Neural cell (in vitro differentiated cells): ENCODE results near the gene SDSL. TPM values are rescaled to one million over a fixed set of nuclear protein-coding genes. Genes with fewer than 3 reads are reported as not detected.

ENCODE experiments used
- H2AFZ ChIP-seq: fragments of 200-600, 300-800 bp; sonication (generic), shearing (Covaris generic); 2 replicates; pipeline ENCODE4 v1.6.0; 2014; ENCODE audit warnings: low read depth, mild to moderate bottlenecking, antibody characterized with exemption, low read length, moderate library complexity
- H3F3A ChIP-seq: fragments of 200-600 bp; shearing (Covaris generic); 2 replicates; pipeline ENCODE4 v1.6.1; 2016; ENCODE audit warnings: mild to moderate bottlenecking, moderate library complexity, mixed read lengths, antibody characterized with exemption, low read length; ENCODE audit not compliant: insufficient read depth, poor library complexity, severe bottlenecking
- H3K27ac ChIP-seq: fragments of 200-600, 300-800 bp; sonication (generic), shearing (Covaris generic); 2 replicates; pipeline ENCODE4 v1.5.1; 2014; ENCODE audit warnings: mild to moderate bottlenecking, low read length, moderate library complexity
- H3K27me3 ChIP-seq: fragments of 300-800, 200-600 bp; sonication (generic), shearing (Covaris generic); 2 replicates; pipeline ENCODE4 v1.6.0; 2014; ENCODE audit warnings: mild to moderate bottlenecking, low read depth, low read length, moderate library complexity; ENCODE audit not compliant: insufficient read depth
- H3K36me3 ChIP-seq: fragments of 300-800, 200-600 bp; sonication (generic), shearing (Covaris generic); 2 replicates; pipeline ENCODE4 v1.5.1; 2014; ENCODE audit warnings: mild to moderate bottlenecking, antibody characterized with exemption, low read length, moderate library complexity; ENCODE audit not compliant: insufficient read depth
- H3K4me2 ChIP-seq: fragments of 300-800, 200-600 bp; sonication (generic), shearing (Covaris generic); 2 replicates; pipeline ENCODE4 v1.6.0; 2014; ENCODE audit warnings: mild to moderate bottlenecking, low read length
- H3K4me3 ChIP-seq: fragments of 300-800, 200-600 bp; sonication (generic), shearing (Covaris generic); 2 replicates; pipeline ENCODE4 v1.5.1; 2014; ENCODE audit warnings: mild to moderate bottlenecking, low read length, moderate library complexity
- H3K79me2 ChIP-seq: fragments of 200-600 bp; shearing (Covaris generic); replicated peaks from 2 replicates; pipeline ENCODE4 v1.6.0; 2014; ENCODE audit warnings: mild to moderate bottlenecking, low read length, moderate library complexity; ENCODE audit not compliant: insufficient read depth
- H3K9ac ChIP-seq: fragments of 300-800, 200-600 bp; sonication (generic), shearing (Covaris generic); 2 replicates; pipeline ENCODE4 v1.6.1; 2016; ENCODE audit warnings: mild to moderate bottlenecking, low read length, mixed read lengths
- H3K9me2 ChIP-seq: fragments of 200-600 bp; shearing (Covaris generic); 2 replicates; pipeline ENCODE4 v1.6.1; 2016; ENCODE audit warnings: mild to moderate bottlenecking, low read length, mixed read lengths; ENCODE audit not compliant: insufficient read depth
- H3K9me3 ChIP-seq: fragments of 200-600, 300-800 bp; sonication (generic), shearing (Covaris generic); 2 replicates; pipeline ENCODE4 v1.6.1; 2016; ENCODE audit warnings: mild to moderate bottlenecking, mixed run types, low read length, moderate library complexity, mixed read lengths
- H4K20me1 ChIP-seq: fragments of 200-600 bp; shearing (Covaris generic); 2 replicates; pipeline ENCODE4 v1.6.1; 2016; ENCODE audit warnings: mild to moderate bottlenecking, mixed run types; ENCODE audit not compliant: insufficient read depth
- EP300 ChIP-seq: fragments of 450-650 bp; conservative IDR thresholded peaks from 2 replicates; pipeline ENCODE4 v1.6.1; 2014; ENCODE audit warnings: antibody characterized with exemption, mild to moderate bottlenecking, moderate library complexity; ENCODE audit not compliant: poor library complexity, severe bottlenecking
- EZH2 ChIP-seq: fragments of 200-600, 300-800 bp; shearing (Covaris generic), sonication (generic); IDR thresholded peaks from 2 replicates; pipeline ENCODE4 v1.6.1; 2014; ENCODE audit warnings: antibody characterized with exemption, low read length, borderline replicate concordance, mild to moderate bottlenecking; ENCODE audit not compliant: insufficient read depth, poor library complexity, severe bottlenecking
- MXI1 ChIP-seq: fragments of 450-650 bp; conservative IDR thresholded peaks from 2 replicates; pipeline ENCODE4 v1.6.1; 2014; ENCODE audit warnings: antibody characterized with exemption, mild to moderate bottlenecking; ENCODE audit not compliant: poor library complexity, severe bottlenecking
- POLR2AphosphoS5 ChIP-seq: IDR thresholded peaks from 2 replicates; pipeline ENCODE4 v1.6.1; 2012
- RAD21 ChIP-seq: fragments of 450-650 bp; conservative IDR thresholded peaks from 2 replicates; pipeline ENCODE4 v1.6.1; 2014; ENCODE audit warnings: antibody characterized with exemption, mild to moderate bottlenecking, moderate library complexity
- SMC3 ChIP-seq: fragments of 450-650 bp; conservative IDR thresholded peaks from 2 replicates; pipeline ENCODE4 v1.6.1; 2014; ENCODE audit warnings: antibody characterized with exemption, mild to moderate bottlenecking, moderate library complexity; ENCODE audit not compliant: poor library complexity
- TAF1 ChIP-seq: IDR thresholded peaks from 2 replicates; pipeline ENCODE4 v1.6.1; 2012; ENCODE audit warnings: low read depth
- polyA plus RNA-seq: library from polyadenylated mRNA; depleted of rRNA; stranded (reverse); fragments of >200 nt; gene quantifications from 2 replicates; pipeline ENCODE4 v1.2.3, GENCODE V29; 2014
- TF ChIP-seq, protein P1 (sequence below): IDR thresholded peaks from 2 replicates; pipeline ENCODE4 v1.6.1; 2012; ENCODE audit warnings: borderline replicate concordance
- TF ChIP-seq, protein P2 (sequence below): fragments of 450-650 bp; IDR thresholded peaks from 2 replicates; pipeline ENCODE4 v1.5.1; 2014; ENCODE audit warnings: antibody characterized with exemption, mild to moderate bottlenecking, moderate library complexity; ENCODE audit not compliant: poor library complexity, severe bottlenecking

SDSL gene
- polyA plus RNA-seq, 1 donor from 2014 or later: 2.7 TPM

DNA sequence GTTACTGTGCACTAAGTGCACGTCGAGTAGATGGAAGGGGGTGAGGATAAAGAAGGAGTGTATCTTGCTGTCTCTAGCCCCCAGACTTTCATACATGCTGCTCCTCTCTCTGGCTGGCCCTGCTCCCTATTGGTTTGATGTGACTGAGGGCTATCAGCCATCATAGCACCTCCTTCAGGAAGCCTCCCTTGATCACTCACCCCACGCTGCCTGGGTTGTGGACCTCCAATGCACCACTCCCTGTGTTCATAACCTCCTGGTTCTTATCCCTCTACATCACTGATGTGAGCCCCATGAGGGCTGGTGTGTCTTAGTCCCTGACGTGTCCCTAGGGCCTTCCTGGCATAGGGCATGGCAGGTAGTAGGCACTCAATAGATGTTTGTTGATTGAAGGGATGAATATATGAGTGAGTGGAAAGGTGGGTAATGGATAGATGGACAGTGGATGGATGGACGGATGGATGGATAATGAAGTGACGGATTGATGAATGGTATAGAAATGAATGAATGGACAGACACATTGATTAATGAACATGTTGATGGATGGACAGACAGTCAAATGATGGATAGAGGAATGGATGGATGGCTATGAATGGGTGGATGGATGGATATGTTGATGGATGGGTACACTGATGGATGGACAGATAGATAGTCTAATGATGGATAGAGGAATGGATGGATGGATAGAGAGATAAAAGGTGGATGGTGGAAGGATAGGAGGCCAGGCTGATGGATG lies 15.0 kb downstream of the SDSL start:
- TF ChIP-seq RAD21 (no peak), EP300 (no peak), MXI1 (no peak), POLR2AphosphoS5 (no peak), EZH2 (no peak), TAF1 (no peak), SMC3 (no peak)
- TF ChIP-seq, protein P1, sequence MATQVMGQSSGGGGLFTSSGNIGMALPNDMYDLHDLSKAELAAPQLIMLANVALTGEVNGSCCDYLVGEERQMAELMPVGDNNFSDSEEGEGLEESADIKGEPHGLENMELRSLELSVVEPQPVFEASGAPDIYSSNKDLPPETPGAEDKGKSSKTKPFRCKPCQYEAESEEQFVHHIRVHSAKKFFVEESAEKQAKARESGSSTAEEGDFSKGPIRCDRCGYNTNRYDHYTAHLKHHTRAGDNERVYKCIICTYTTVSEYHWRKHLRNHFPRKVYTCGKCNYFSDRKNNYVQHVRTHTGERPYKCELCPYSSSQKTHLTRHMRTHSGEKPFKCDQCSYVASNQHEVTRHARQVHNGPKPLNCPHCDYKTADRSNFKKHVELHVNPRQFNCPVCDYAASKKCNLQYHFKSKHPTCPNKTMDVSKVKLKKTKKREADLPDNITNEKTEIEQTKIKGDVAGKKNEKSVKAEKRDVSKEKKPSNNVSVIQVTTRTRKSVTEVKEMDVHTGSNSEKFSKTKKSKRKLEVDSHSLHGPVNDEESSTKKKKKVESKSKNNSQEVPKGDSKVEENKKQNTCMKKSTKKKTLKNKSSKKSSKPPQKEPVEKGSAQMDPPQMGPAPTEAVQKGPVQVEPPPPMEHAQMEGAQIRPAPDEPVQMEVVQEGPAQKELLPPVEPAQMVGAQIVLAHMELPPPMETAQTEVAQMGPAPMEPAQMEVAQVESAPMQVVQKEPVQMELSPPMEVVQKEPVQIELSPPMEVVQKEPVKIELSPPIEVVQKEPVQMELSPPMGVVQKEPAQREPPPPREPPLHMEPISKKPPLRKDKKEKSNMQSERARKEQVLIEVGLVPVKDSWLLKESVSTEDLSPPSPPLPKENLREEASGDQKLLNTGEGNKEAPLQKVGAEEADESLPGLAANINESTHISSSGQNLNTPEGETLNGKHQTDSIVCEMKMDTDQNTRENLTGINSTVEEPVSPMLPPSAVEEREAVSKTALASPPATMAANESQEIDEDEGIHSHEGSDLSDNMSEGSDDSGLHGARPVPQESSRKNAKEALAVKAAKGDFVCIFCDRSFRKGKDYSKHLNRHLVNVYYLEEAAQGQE: no peak
- TF ChIP-seq, protein P2, sequence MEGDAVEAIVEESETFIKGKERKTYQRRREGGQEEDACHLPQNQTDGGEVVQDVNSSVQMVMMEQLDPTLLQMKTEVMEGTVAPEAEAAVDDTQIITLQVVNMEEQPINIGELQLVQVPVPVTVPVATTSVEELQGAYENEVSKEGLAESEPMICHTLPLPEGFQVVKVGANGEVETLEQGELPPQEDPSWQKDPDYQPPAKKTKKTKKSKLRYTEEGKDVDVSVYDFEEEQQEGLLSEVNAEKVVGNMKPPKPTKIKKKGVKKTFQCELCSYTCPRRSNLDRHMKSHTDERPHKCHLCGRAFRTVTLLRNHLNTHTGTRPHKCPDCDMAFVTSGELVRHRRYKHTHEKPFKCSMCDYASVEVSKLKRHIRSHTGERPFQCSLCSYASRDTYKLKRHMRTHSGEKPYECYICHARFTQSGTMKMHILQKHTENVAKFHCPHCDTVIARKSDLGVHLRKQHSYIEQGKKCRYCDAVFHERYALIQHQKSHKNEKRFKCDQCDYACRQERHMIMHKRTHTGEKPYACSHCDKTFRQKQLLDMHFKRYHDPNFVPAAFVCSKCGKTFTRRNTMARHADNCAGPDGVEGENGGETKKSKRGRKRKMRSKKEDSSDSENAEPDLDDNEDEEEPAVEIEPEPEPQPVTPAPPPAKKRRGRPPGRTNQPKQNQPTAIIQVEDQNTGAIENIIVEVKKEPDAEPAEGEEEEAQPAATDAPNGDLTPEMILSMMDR: no peak
- H3F3A ChIP-seq: no peaks in the 10 kb centered on the region
- no peak overlapping the region for H3K9ac ChIP-seq
- no peaks in the 10 kb centered on the region for H3K36me3 ChIP-seq
- no peaks in the 10 kb centered on the region for H3K9me3 ChIP-seq
- H3K27me3 ChIP-seq: no peaks in the 10 kb centered on the region
- no peaks in the 10 kb centered on the region for H4K20me1 ChIP-seq
- H3K27ac ChIP-seq: no peak overlapping the region
- H3K9me2 ChIP-seq: no peaks in the 10 kb centered on the region
- H2AFZ ChIP-seq: no peak overlapping the region
- H3K4me2 ChIP-seq: no peak overlapping the region
- no peak overlapping the region for H3K4me3 ChIP-seq
- H3K79me2 ChIP-seq: no peaks in the 10 kb centered on the region

DNA sequence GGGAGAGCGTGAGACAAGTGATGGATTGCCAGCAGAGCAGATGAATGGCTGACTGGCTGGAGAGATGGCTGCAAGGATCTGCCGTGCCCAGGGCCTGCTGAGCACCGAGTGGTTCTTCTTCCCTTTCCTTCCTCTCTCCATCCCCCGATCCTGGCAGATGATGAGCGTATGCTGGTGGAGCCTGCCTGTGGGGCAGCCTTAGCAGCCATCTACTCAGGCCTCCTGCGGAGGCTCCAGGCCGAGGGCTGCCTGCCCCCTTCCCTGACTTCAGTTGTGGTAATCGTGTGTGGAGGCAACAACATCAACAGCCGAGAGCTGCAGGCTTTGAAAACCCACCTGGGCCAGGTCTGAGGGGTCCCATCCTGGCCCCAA lies 15.5 kb downstream of the SDSL start:
- H3K27ac ChIP-seq: no peak overlapping the region
- no peak overlapping the region for H3K4me2 ChIP-seq
- H3K9ac ChIP-seq: no peak overlapping the region
- no peaks in the 10 kb centered on the region for H3F3A ChIP-seq
- no peaks in the 10 kb centered on the region for H4K20me1 ChIP-seq
- no peaks in the 10 kb centered on the region for H3K36me3 ChIP-seq
- H3K27me3 ChIP-seq: no peaks in the 10 kb centered on the region
- H3K9me3 ChIP-seq: no peaks in the 10 kb centered on the region
- no peaks in the 10 kb centered on the region for H3K9me2 ChIP-seq
- H3K79me2 ChIP-seq: no peaks in the 10 kb centered on the region
- no peak overlapping the region for H3K4me3 ChIP-seq
- H2AFZ ChIP-seq: no peak overlapping the region
- no peak for TF ChIP-seq POLR2AphosphoS5
- TF ChIP-seq, protein P2: no peak
- TF ChIP-seq SMC3: no peak
- TF ChIP-seq EZH2: no peak
- no peak for TF ChIP-seq EP300
- no peak for TF ChIP-seq MXI1
- no peak for TF ChIP-seq TAF1
- TF ChIP-seq, protein P1: no peak
- TF ChIP-seq RAD21: no peak
